GM20000 (cell line): Measurements from ENCODE around the gene BCL2A1.
A peak's percentile ranks its signal among the peaks of the same experiment; 100 is the strongest.

Experiments used
- DNase-seq: peaks from one replicate; pipeline ENCODE4 v3.0.0; 2012; ENCODE audit warnings: low spot score
- CTCF ChIP-seq: IDR thresholded peaks from 2 replicates; pipeline ENCODE4 v1.5.1; 2012; ENCODE audit warnings: mild to moderate bottlenecking, control low read depth; ENCODE audit errors: extremely low read depth, missing control alignments

Gene BCL2A1

GRCh38 chr15:79987969-79988368 lies 17.0 kb upstream of the BCL2A1 start:
- no peak for DNase-seq
- TF ChIP-seq CTCF: no peak

GRCh38 chr15:79987569-79987955 lies 16.6 kb upstream of the BCL2A1 start:
- no peak for TF ChIP-seq CTCF
- DNase-seq: no peak

GRCh38 chr15:79981831-79982455 lies 10.9 kb upstream of the BCL2A1 start:
- no peak for TF ChIP-seq CTCF
- DNase-seq: peak; percentile 37

GRCh38 chr15:79978655-79979514 lies 7.9 kb upstream of the BCL2A1 start:
- TF ChIP-seq CTCF: no peak
- peak; percentile 50 for DNase-seq

- no peak for DNase-seq
- no peak for TF ChIP-seq CTCF
Observed at GRCh38 chr15:79978260-79978654, 7.3 kb upstream of the BCL2A1 start.

- TF ChIP-seq CTCF: no peak
- DNase-seq: peak; percentile 41
Observed at GRCh38 chr15:79977431-79978054, 6.5 kb upstream of the BCL2A1 start.

- no peak for TF ChIP-seq CTCF
- DNase-seq: no peak
Observed at GRCh38 chr15:79973456-79974195, 2.6 kb upstream of the BCL2A1 start.
